ENCODE results near the gene LRP1B. TPM values are rescaled to one million over a fixed set of nuclear protein-coding genes. Genes with fewer than 3 reads are reported as not detected.

Gene LRP1B
- total RNA-seq, 4 donors from 2014 or later = 0.85 to 3.3 (median 1.1) TPM; not detected in 1

GRCh38 chr2:142174176-142174575, 43.4 kb upstream of the LRP1B start:
- Histone ChIP-seq H3K4me1 (no peaks in the 10 kb centered on the region), H3K9me3 (no peaks in the 10 kb centered on the region), H3K4me3 (no peak overlapping the region), H3K36me3 (no peaks in the 10 kb centered on the region), H3K27ac (no peak overlapping the region), H3K27me3 (no peaks in the 10 kb centered on the region)
- no peak for TF ChIP-seq CTCF (IDR thresholded peaks at IDR 0.05)
- no peak for TF ChIP-seq POLR2A (IDR thresholded peaks at IDR 0.05)
- no peak for DNase-seq

- Histone ChIP-seq H3K36me3 (no peaks in the 10 kb centered on the region), H3K9me3 (no peaks in the 10 kb centered on the region), H3K4me3 (no peak overlapping the region), H3K4me1 (no peaks in the 10 kb centered on the region), H3K27ac (no peak overlapping the region), H3K27me3 (no peaks in the 10 kb centered on the region)
- no peak for TF ChIP-seq POLR2A (IDR thresholded peaks at IDR 0.05)
- TF ChIP-seq CTCF (IDR thresholded peaks at IDR 0.05) = no peak
- no peak for DNase-seq
These were observed 40.0 kb upstream of the LRP1B start for GRCh38 chr2:142170847-142171246.

GRCh38 chr2:142165790-142166189, 35.0 kb upstream of the LRP1B start:
- Histone ChIP-seq H3K27me3 (no peaks in the 10 kb centered on the region), H3K27ac (no peak overlapping the region), H3K4me3 (no peak overlapping the region), H3K36me3 (no peaks in the 10 kb centered on the region), H3K9me3 (no peaks in the 10 kb centered on the region), H3K4me1 (no peaks in the 10 kb centered on the region)
- TF ChIP-seq CTCF (IDR thresholded peaks at IDR 0.05) (no peak), POLR2A (IDR thresholded peaks at IDR 0.05) (no peak)
- DNase-seq = no peak

GRCh38 chr2:142153601-142154000, 22.8 kb upstream of the LRP1B start:
- Histone ChIP-seq H3K4me1 (no peaks in the 10 kb centered on the region), H3K36me3 (no peaks in the 10 kb centered on the region), H3K4me3 (no peak overlapping the region), H3K27me3 (no peaks in the 10 kb centered on the region), H3K27ac (no peak overlapping the region), H3K9me3 (no peaks in the 10 kb centered on the region)
- TF ChIP-seq POLR2A (IDR thresholded peaks at IDR 0.05) = no peak
- TF ChIP-seq CTCF (IDR thresholded peaks at IDR 0.05) = no peak
- no peak for DNase-seq

GRCh38 chr2:142150453-142150852, 19.6 kb upstream of the LRP1B start:
- no peak for TF ChIP-seq CTCF (IDR thresholded peaks at IDR 0.05)
- no peak for TF ChIP-seq POLR2A (IDR thresholded peaks at IDR 0.05)
- Histone ChIP-seq H3K9me3 (no peaks in the 10 kb centered on the region), H3K27me3 (no peaks in the 10 kb centered on the region), H3K36me3 (no peaks in the 10 kb centered on the region), H3K4me3 (no peak overlapping the region), H3K27ac (no peak overlapping the region), H3K4me1 (no peaks in the 10 kb centered on the region)
- DNase-seq = no peak

- DNase-seq = no peak
- TF ChIP-seq POLR2A (IDR thresholded peaks at IDR 0.05) (no peak), CTCF (IDR thresholded peaks at IDR 0.05) (no peak)
- Histone ChIP-seq H3K36me3 (no peaks in the 10 kb centered on the region), H3K4me3 (no peak overlapping the region), H3K9me3 (no peaks in the 10 kb centered on the region), H3K27ac (no peak overlapping the region), H3K27me3 (no peaks in the 10 kb centered on the region), H3K4me1 (no peaks in the 10 kb centered on the region)
These were observed 13.7 kb upstream of the LRP1B start for GRCh38 chr2:142144547-142144946.

Data from Peyer's patch (tissue), 4 donors.